ENCODE results near the gene OLFM4. TPM values are rescaled to one million over a fixed set of nuclear protein-coding genes. Genes with fewer than 3 reads are reported as not detected.
A peak's percentile ranks its signal among the peaks of the same experiment; 100 is the strongest.

The OLFM4 gene
- polyA plus RNA-seq, 3 donors = not detected

- H3K27me3 ChIP-seq (ENCODE audit: control insufficient read depth in 2 of 2, insufficient read depth in 2 of 2, low read length in 2 of 2) = no peaks in the 10 kb centered on the region
- WGBS (ENCODE audit: insufficient coverage) = 100% methylated on average over 2 of the region's 4 CpGs
- H3K9ac ChIP-seq (ENCODE audit: insufficient read depth, low read length, poor library complexity, severe bottlenecking) = no peak overlapping the region
- H3K4me1 ChIP-seq (ENCODE audit: control insufficient read depth in 1 of 2, insufficient read depth in 2 of 2, low read length in 2 of 2) = no peaks in the 10 kb centered on the region
- H3K9me3 Mint-ChIP-seq = peaks cover 0 to 3% (median 0%) of the 10 kb centered on the region in 7 donors
- H3K4me1 Mint-ChIP-seq = no peaks in the 10 kb centered on the region
- DNase-seq = no peak
- H3K27ac ChIP-seq (ENCODE audit: low read depth in 1 of 2, low read length in 2 of 2) = no peak overlapping the region
- no peak overlapping the region for H2AFZ ChIP-seq (ENCODE audit: insufficient read depth, low read depth, low read length, poor library complexity, severe bottlenecking)
- intact Hi-C loops (cut with micrococcal nuclease) = no loop called here
- H3K36me3 Mint-ChIP-seq = no peaks in the 10 kb centered on the region
- no peak overlapping the region for H3K4me3 Mint-ChIP-seq
- no peak overlapping the region for H3K4me2 ChIP-seq (replicated peaks; ENCODE audit: extremely low read depth, low read length, poor library complexity, severe bottlenecking)
- H3K36me3 ChIP-seq (replicated peaks in 1 of 2; ENCODE audit: control insufficient read depth in 1 of 2, insufficient read depth in 2 of 2, low read length in 2 of 2) = no peaks in the 10 kb centered on the region
- no peaks in the 10 kb centered on the region for H3K9me3 ChIP-seq (replicated peaks in 1 of 2; ENCODE audit: control insufficient read depth in 1 of 2, insufficient read depth in 1 of 2, low read length in 2 of 2)
- H3K79me2 ChIP-seq (ENCODE audit: insufficient read depth, low read length) = no peaks in the 10 kb centered on the region
- H3K27me3 Mint-ChIP-seq (ENCODE audit: low read depth in 3 of 3) = no peaks in the 10 kb centered on the region
- H4K20me1 ChIP-seq (ENCODE audit: insufficient read depth, low read length) = no peaks in the 10 kb centered on the region
- no peak overlapping the region for H3K4me3 ChIP-seq (replicated peaks in 1 of 3; ENCODE audit: low read depth in 2 of 3, low read length in 3 of 3)
- TF ChIP-seq CTCF (IDR thresholded peaks at IDR 0.05) = no peak
- peak overlapping the region in 2 of 7 donors; percentile 22 to 23 for H3K27ac Mint-ChIP-seq
These were observed 14.3 kb downstream of the OLFM4 start for GRCh38 chr13:53042877-53043276.

GRCh38 chr13:53043398-53043797 is 14.8 kb downstream of the OLFM4 start:
- Histone ChIP-seq H4K20me1 (ENCODE audit: insufficient read depth, low read length) (no peaks in the 10 kb centered on the region), H3K79me2 (ENCODE audit: insufficient read depth, low read length) (no peaks in the 10 kb centered on the region), H2AFZ (ENCODE audit: insufficient read depth, low read depth, low read length, poor library complexity, severe bottlenecking) (no peak overlapping the region), H3K36me3 (replicated peaks in 1 of 2; ENCODE audit: control insufficient read depth in 1 of 2, insufficient read depth in 2 of 2, low read length in 2 of 2) (no peaks in the 10 kb centered on the region), H3K4me3 (replicated peaks in 1 of 3; ENCODE audit: low read depth in 2 of 3, low read length in 3 of 3) (no peak overlapping the region), H3K27ac (ENCODE audit: low read depth in 1 of 2, low read length in 2 of 2) (no peak overlapping the region), H3K9ac (ENCODE audit: insufficient read depth, low read length, poor library complexity, severe bottlenecking) (no peak overlapping the region), H3K4me1 (ENCODE audit: control insufficient read depth in 1 of 2, insufficient read depth in 2 of 2, low read length in 2 of 2) (no peaks in the 10 kb centered on the region), H3K4me2 (replicated peaks; ENCODE audit: extremely low read depth, low read length, poor library complexity, severe bottlenecking) (no peak overlapping the region), H3K27me3 (ENCODE audit: control insufficient read depth in 2 of 2, insufficient read depth in 2 of 2, low read length in 2 of 2) (no peaks in the 10 kb centered on the region), H3K9me3 (replicated peaks in 1 of 2; ENCODE audit: control insufficient read depth in 1 of 2, insufficient read depth in 1 of 2, low read length in 2 of 2) (no peaks in the 10 kb centered on the region)
- Mint-ChIP-seq H3K9me3 (peaks cover 0 to 3% (median 0%) of the 10 kb centered on the region in 7 donors), H3K4me1 (no peaks in the 10 kb centered on the region), H3K4me3 (no peak overlapping the region), H3K27me3 (ENCODE audit: low read depth in 3 of 3) (no peaks in the 10 kb centered on the region), H3K36me3 (no peaks in the 10 kb centered on the region), H3K27ac (no peak overlapping the region)
- TF ChIP-seq CTCF (IDR thresholded peaks at IDR 0.05) = no peak
- WGBS (ENCODE audit: insufficient coverage) = 50% methylated on average over 2 of the region's 2 CpGs
- DNase-seq = no peak
- intact Hi-C loops (cut with micrococcal nuclease) = no loop called here
